HuH-7 (cell line): ENCODE data around the gene CAMSAP3.
A peak's percentile ranks its signal among the peaks of the same experiment; 100 is the strongest.

Experiments
- DNase-seq: peaks from one replicate; pipeline ENCODE4 v3.0.0; 2011; ENCODE audit warnings: low spot score

The CAMSAP3 gene

GRCh38 chr19:7632340-7633203, 36.9 kb downstream of the CAMSAP3 start:
- no peak for DNase-seq

GRCh38 chr19:7633698-7634097, 38.0 kb downstream of the CAMSAP3 start, which contains the start of gene PCP2:
Gene PCP2, minus strand, starts transcription at chr19:7633719. Its CDS starts 262 bp downstream, at chr19:7633457.
- no peak for DNase-seq

- DNase-seq = no peak
These were observed 40.0 kb downstream of the CAMSAP3 start for GRCh38 chr19:7635670-7636069.

GRCh38 chr19:7636317-7636690, 40.6 kb downstream of the CAMSAP3 start:
- DNase-seq = no peak

GRCh38 chr19:7636691-7637373, 41.2 kb downstream of the CAMSAP3 start, which contains the start of gene STXBP2:
Gene STXBP2, plus strand, starts transcription at chr19:7637110. Its CDS starts 40 bp downstream, at chr19:7637150.
- DNase-seq = peak; percentile 85

- DNase-seq = no peak
These were observed 42.0 kb downstream of the CAMSAP3 start for GRCh38 chr19:7637374-7638256.

GRCh38 chr19:7638802-7639465, 43.3 kb downstream of the CAMSAP3 start:
- DNase-seq = no peak

GRCh38 chr19:7639863-7640348, 44.2 kb downstream of the CAMSAP3 start:
- no peak for DNase-seq

GRCh38 chr19:7640803-7641202, 45.1 kb downstream of the CAMSAP3 start:
- no peak for DNase-seq

- no peak for DNase-seq
These were observed 45.9 kb downstream of the CAMSAP3 start for GRCh38 chr19:7641290-7642276.

- no peak for DNase-seq
These were observed 46.8 kb downstream of the CAMSAP3 start for GRCh38 chr19:7642295-7643030.

GRCh38 chr19:7643031-7643415, 47.4 kb downstream of the CAMSAP3 start:
- DNase-seq = no peak

GRCh38 chr19:7643629-7644549, 48.2 kb downstream of the CAMSAP3 start:
- peak; percentile 44 for DNase-seq

- DNase-seq = no peak
These were observed 48.9 kb downstream of the CAMSAP3 start for GRCh38 chr19:7644550-7644877.

GRCh38 chr19:7645163-7645562, 49.5 kb downstream of the CAMSAP3 start:
- no peak for DNase-seq

GRCh38 chr19:7645656-7646425, 50.2 kb downstream of the CAMSAP3 start:
- DNase-seq = no peak

- DNase-seq = no peak
These were observed 50.7 kb downstream of the CAMSAP3 start for GRCh38 chr19:7646426-7646700.

- no peak for DNase-seq
These were observed 51.5 kb downstream of the CAMSAP3 start for GRCh38 chr19:7647156-7647555.
